Measurements from ENCODE around the gene ARHGEF16.

GRCh38 chr1:3476666-3477065 is 22.2 kb downstream of the ARHGEF16 start:
- TF ChIP-seq CTCF (IDR thresholded peaks at IDR 0.05) (no peak), POLR2AphosphoS5 (IDR thresholded peaks at IDR 0.05) (no peak), POLR2A (IDR thresholded peaks at IDR 0.05) (no peak)

Measured in breast epithelium (tissue), 3 donors.